Small intestine (tissue), 7 donors: ENCODE data around the gene INF2. TPM values are rescaled to one million over a fixed set of nuclear protein-coding genes. Genes with fewer than 3 reads are reported as not detected.

Experiments used
- DNase-seq, 2 donors: peaks; one replicate each; pipeline versions ENCODE4 v3.0.0 to v3.0.0-alpha.2; 2013
- FAIRE-seq: peaks from 2 replicates; lab custom pipeline; 2012; peaks lifted over from hg19 to GRCh38; lab: Jason Lieb, UNC
- H3K27ac ChIP-seq, 3 donors: one replicate each; pipeline ENCODE4 v1.5.1; 2013; ENCODE audit warnings: low read length in 2 of 3, mild to moderate bottlenecking in 2 of 3, control low read depth in 1 of 3, inconsistent platforms in 1 of 3, low read depth in 1 of 3, moderate library complexity in 1 of 3
- H3K27me3 ChIP-seq, 3 donors: one replicate each; pipeline ENCODE4 v1.6.1; 2013; ENCODE audit warnings: low read length in 3 of 3, inconsistent platforms in 1 of 3; ENCODE audit not compliant: control insufficient read depth in 3 of 3, insufficient read depth in 3 of 3
- H3K36me3 ChIP-seq, 3 donors: one replicate each; pipeline ENCODE4 v1.6.1; 2013; ENCODE audit warnings: low read length in 3 of 3, inconsistent platforms in 1 of 3, low read depth in 1 of 3, mild to moderate bottlenecking in 1 of 3, moderate library complexity in 1 of 3; ENCODE audit not compliant: control insufficient read depth in 3 of 3, insufficient read depth in 2 of 3
- H3K4me1 ChIP-seq, 3 donors: one replicate each; pipeline ENCODE4 v1.6.1; 2013; ENCODE audit warnings: low read length in 2 of 3, inconsistent platforms in 1 of 3, low read depth in 1 of 3, mild to moderate bottlenecking in 1 of 3, moderate library complexity in 1 of 3; ENCODE audit not compliant: control insufficient read depth in 3 of 3, insufficient read depth in 2 of 3
- H3K4me3 ChIP-seq, 3 donors: one replicate each; pipeline ENCODE4 v1.5.1; 2013; ENCODE audit warnings: low read length in 3 of 3, control low read depth in 1 of 3, inconsistent platforms in 1 of 3, low read depth in 1 of 3, mild to moderate bottlenecking in 1 of 3, moderate library complexity in 1 of 3
- H3K9me3 ChIP-seq, 2 donors: one replicate each; pipeline ENCODE4 v1.6.1; 2013; ENCODE audit warnings: low read depth in 1 of 2, low read length in 1 of 2; ENCODE audit not compliant: control insufficient read depth in 2 of 2, insufficient read depth in 1 of 2
- WGBS, 3 donors: extraction: QIAGEN DNeasy Blood & Tissue Kit; methylation state at CpG; one replicate each; pipeline ENCODE4 v1.1.7; 2013; 5-methylcytosine and 5-hydroxymethylcytosine counted together
- polyA plus RNA-seq, 4 donors: library from polyadenylated mRNA; stranded (reverse) in 3 of 4; unstranded in 1 of 4; fragments of 200-250 nt in 3 of 4; fragments of 120-200 nt in 1 of 4; gene quantifications; one replicate each; pipeline versions ENCODE4 v1.2.1 to v1.2.3, GENCODE V29; 2013
- donor health status: healthy with polysubstance abuse.
- donor health status: control.
- donor health status: control.
- donor health status: Bipolar disorder and iron deficiency.
- donor health status: healthy.

INF2 gene
- polyA plus RNA-seq, 4 donors: 62.6 to 364 (median 197) TPM

DNA sequence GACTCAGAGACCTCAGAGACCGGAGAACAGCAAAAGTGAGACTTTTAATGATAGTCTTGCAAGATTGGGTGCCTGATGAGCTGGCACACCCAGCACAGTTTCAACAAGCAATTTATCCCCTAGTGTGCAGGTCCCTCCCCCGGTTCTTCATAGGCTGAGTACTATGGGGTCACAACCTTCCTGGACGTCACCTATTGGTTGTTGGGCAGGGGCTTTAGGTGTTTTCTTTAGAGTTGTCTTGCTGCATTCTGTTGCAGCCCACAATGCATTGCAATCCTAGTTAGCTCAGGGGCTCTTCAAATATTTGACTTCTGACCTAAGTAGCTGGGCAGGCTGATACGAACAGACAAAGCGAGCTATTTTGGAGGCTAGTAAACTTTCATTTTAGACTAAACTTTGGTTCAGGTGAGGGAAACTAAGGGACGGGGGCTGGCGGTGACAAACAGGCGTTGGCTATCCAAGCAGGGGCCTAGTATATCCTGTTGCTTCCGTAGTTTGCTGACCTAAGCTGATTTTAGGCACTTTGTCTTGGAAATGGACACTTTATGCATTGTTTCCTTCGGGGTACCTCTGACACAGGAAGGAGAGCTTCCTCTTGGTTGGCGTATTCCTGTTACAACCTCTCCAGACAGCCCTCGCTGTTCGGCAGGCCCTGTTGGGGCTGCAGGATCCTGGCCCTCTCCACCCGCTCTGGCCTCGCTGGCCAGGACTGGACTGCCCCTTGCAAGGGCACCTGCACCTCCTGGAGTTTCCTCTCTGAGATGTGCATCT lies 77.6 kb downstream of the INF2 start:
- peaks cover 0 to 19% of the 10 kb centered on the region in 2 donors for H3K9me3 ChIP-seq
- 84 to 95% (median 89%) methylated on average over 15 of the region's 15 CpGs for WGBS, 3 donors
- H3K36me3 ChIP-seq: peaks cover 0 to 42% (median 0%) of the 10 kb centered on the region in 3 donors
- DNase-seq (no peak), FAIRE-seq (no peak)
- no peak overlapping the region for H3K4me3 ChIP-seq
- H3K4me1 ChIP-seq: peaks cover 0 to 5% (median 0%) of the 10 kb centered on the region in 3 donors
- H3K27me3 ChIP-seq: no peaks in the 10 kb centered on the region
- no peak overlapping the region for H3K27ac ChIP-seq

DNA sequence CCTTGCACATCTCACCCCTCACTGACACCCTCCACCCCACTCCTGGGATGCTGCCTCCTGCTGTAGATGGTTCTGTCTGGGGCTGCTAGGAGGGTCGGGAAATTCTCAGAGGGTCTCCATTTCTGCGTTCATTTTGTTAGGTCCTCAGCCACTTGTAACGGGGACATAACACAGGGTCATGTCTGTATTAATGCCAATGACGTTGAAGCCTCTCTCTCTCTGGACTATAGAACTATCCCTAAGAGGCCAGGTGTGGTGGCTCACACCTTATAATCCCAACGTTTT lies 78.2 kb downstream of the INF2 start:
- Histone ChIP-seq H3K4me1 (peaks cover 0 to 5% (median 0%) of the 10 kb centered on the region in 3 donors), H3K27ac (no peak overlapping the region), H3K36me3 (peaks cover 0 to 45% (median 0%) of the 10 kb centered on the region in 3 donors), H3K9me3 (peaks cover 0 to 20% of the 10 kb centered on the region in 2 donors), H3K4me3 (no peak overlapping the region), H3K27me3 (no peaks in the 10 kb centered on the region)
- no peak for DNase-seq
- 81 to 85% (median 84%) methylated on average over 5 of the region's 5 CpGs for WGBS, 3 donors
- no peak for FAIRE-seq

DNA sequence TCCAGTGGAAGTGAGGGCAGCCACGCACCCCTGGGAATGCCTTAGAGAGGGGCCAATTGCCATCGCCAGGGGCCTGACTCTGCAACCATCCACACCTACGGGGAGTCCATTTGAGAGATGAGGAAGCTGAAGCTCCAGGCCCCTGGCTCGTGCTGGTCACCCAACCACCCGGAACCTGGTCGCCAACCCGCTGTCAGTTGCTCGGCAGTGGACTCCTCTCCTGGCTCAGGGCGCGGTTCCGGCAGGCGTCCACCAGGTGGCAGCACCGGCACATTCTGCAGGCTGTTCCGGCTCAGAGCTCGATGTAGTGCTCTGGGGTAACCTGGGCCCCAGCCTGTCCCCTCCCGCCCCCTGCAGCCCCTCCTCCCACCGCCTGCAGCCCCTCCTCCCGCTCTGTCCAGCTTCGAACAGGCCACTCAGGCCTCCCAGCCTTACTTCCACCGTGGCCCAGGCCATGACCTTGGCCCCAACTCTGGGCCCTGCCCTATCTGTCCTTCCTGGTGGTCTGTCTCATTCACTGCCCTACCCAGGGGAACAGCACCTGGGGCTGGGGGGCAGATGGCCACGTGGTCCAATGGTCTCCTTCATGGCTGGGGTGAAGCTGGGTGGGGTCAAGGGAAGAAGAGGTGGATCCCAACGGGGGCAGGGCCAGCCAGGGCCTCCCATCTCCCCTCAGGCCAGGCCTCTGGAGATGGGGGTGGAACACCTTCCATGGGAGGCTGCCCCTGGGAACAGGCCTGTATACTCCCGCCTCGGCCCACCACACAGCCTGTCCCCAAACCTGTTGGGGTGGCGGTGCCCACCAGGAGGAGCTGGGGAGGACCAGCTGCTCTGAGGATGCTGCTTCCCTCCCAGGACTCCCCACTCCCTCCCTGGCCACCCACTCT lies 79.3 kb downstream of the INF2 start:
- Histone ChIP-seq H3K4me3 (no peak overlapping the region), H3K27me3 (no peaks in the 10 kb centered on the region), H3K4me1 (peaks cover 0 to 5% (median 0%) of the 10 kb centered on the region in 3 donors), H3K9me3 (peaks cover 0 to 15% of the 10 kb centered on the region in 2 donors), H3K27ac (no peak overlapping the region), H3K36me3 (peaks cover 0 to 54% (median 0%) of the 10 kb centered on the region in 3 donors)
- WGBS, 3 donors: 14 to 26% (median 15%) methylated on average over 19 to 25 of the region's 25 CpGs
- FAIRE-seq (no peak), DNase-seq (peak; percentile 78 to 91)

DNA sequence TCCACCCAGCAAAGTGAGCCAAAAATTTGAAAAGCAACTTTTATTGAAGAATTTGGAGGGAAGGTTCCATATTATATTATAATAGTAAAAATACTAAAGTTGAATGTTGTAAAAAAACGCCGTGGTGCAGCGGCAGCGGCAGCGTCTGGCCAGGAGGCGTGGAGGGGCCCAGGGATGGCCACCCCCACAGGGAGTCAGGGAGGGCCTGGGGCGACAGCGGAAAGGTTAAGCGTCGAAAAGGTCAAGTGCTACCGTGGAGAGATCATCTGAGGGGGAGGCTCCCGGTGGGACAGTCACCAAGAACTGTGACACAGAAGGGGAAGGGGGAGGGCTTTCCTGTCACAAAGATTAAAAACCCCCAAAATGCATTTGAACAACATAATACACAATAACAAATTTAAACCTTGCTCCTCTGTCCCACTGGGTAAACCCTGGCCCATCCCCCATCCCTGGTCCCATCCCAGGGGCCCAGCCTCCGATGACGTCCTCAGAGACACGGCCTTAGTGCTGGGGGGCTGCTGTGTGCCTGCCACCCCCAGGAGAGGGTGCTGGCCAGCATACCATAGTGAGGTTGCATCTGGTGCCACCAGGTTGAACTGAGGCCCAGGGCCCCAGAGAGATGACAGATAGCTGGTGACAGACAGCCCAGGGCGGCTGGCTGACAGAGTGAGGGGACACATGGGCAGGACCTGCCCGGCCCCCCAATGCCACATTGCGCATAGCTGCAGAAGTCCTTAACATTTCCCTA lies 80.1 kb downstream of the INF2 start:
- Histone ChIP-seq H3K27me3 (no peaks in the 10 kb centered on the region), H3K27ac (no peak overlapping the region), H3K4me1 (peaks cover 0 to 5% (median 0%) of the 10 kb centered on the region in 3 donors), H3K9me3 (peaks cover 0 to 15% of the 10 kb centered on the region in 2 donors), H3K36me3 (peaks cover 0 to 60% (median 0%) of the 10 kb centered on the region in 3 donors), H3K4me3 (no peak overlapping the region)
- WGBS, 3 donors: 81 to 84% (median 82%) methylated on average over 18 of the region's 18 CpGs
- no peak for FAIRE-seq
- no peak for DNase-seq

DNA sequence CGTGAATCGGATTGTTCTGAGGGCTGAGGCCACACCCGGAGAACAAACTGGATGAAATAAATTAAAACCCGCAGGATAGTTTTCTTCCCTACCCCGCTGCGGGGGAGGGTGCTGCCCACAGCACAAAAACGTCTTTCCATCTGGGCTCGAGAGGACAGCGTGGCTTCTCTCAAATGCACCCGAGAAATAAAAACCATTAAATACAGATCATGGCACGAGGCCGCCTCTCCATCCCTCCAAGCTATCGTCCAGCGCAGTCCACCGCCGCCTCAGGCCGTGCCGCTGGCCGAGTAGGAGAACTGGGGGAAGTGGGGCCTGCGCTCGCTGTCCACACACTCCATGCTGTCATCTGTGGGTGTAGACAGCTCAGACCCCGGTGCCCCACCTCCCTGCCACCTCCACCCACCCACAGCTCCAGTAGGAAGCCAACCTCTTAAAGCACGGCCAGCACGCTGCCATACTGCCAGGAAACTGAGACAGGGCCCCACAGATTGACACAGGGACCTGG lies 80.7 kb downstream of the INF2 start:
- peaks cover 0 to 15% of the 10 kb centered on the region in 2 donors for H3K9me3 ChIP-seq
- peaks cover 0 to 67% (median 3%) of the 10 kb centered on the region in 3 donors for H3K36me3 ChIP-seq
- no peaks in the 10 kb centered on the region for H3K27me3 ChIP-seq
- peaks cover 0 to 5% (median 0%) of the 10 kb centered on the region in 3 donors for H3K4me1 ChIP-seq
- no peak overlapping the region for H3K27ac ChIP-seq
- FAIRE-seq (no peak), DNase-seq (no peak)
- H3K4me3 ChIP-seq: no peak overlapping the region
- 85 to 89% (median 87%) methylated on average over 24 of the region's 24 CpGs for WGBS, 3 donors

DNA sequence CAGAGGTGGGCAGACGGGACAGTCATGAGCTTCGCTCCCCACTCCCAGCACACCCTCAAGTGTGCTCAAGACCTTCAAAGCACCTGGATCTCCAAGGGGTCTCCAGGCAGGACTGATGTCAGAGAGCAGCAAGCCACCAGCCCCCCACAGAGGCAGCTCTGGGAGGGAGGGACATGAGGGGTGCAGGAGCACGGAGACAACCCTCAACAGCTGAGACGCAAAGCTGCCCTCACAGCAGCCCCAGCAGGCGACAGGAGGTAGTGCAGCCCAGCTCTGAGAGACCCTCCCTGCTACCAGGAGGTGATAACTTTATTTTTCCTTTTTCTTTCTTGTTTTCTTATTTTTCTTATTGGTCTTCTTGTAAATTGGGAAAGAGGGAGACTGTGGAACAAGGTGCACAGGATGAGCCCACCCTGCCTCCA lies 81.4 kb downstream of the INF2 start:
- Histone ChIP-seq H3K4me1 (peaks cover 0 to 5% (median 0%) of the 10 kb centered on the region in 3 donors), H3K36me3 (peaks cover 0 to 74% (median 3%) of the 10 kb centered on the region in 3 donors), H3K27me3 (no peaks in the 10 kb centered on the region), H3K4me3 (no peak overlapping the region), H3K27ac (no peak overlapping the region), H3K9me3 (peaks cover 0 to 15% of the 10 kb centered on the region in 2 donors)
- DNase-seq (no peak), FAIRE-seq (no peak)
- WGBS, 3 donors: 90 to 100% (median 92%) methylated on average over 5 of the region's 5 CpGs

DNA sequence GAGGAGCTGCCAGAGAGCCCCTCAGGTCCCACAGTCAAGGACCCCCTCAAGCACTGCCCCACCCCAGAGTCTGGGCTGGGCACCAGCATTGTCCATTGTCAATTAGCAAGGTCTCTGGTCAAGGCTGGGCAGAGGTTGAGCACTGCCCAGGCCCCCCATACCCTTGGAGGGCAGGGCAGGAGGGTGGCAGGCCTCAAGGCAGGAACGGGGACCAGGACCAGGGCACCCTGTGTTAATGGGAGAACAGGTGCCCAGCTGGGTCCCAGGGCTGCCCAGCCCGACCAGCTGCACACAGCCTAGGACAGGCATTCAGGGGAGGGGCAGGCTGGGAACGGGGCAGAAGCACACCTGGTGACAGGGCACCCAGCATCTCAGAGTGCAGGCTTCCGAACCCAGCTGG lies 82.0 kb downstream of the INF2 start:
- FAIRE-seq: no peak
- no peak overlapping the region for H3K27ac ChIP-seq

More for the DNA sequence above, 82.0 kb downstream of the INF2 start:
- no peaks in the 10 kb centered on the region for H3K27me3 ChIP-seq
- no peak overlapping the region for H3K4me3 ChIP-seq
- DNase-seq: no peak
- WGBS, 3 donors: 87 to 100% (median 98%) methylated on average over 4 of the region's 4 CpGs
- H3K4me1 ChIP-seq: peaks cover 0 to 5% (median 0%) of the 10 kb centered on the region in 3 donors
- H3K9me3 ChIP-seq: peaks cover 0 to 15% of the 10 kb centered on the region in 2 donors
- peaks cover 0 to 79% (median 3%) of the 10 kb centered on the region in 3 donors for H3K36me3 ChIP-seq
